ENCODE measurements around the gene MSI2.

The MSI2 gene

GRCh38 chr17:57462007-57462579 is 205.8 kb downstream of the MSI2 start:
- in situ Hi-C loops (cut with HindIII; ENCODE audit: low pct_unique_long_range_greater_than_20kb, low sequenced_read_pairs), result no loop called here
- no peak for TF ChIP-seq JUND (IDR thresholded peaks at IDR 0.05; ENCODE audit: low read depth)
- DNase-seq (ENCODE audit: low read depth in 1 of 2, low spot score in 1 of 2), result no peak

- no peak for DNase-seq (ENCODE audit: low read depth in 1 of 2, low spot score in 1 of 2)
- in situ Hi-C loops (cut with HindIII; ENCODE audit: low pct_unique_long_range_greater_than_20kb, low sequenced_read_pairs), result no loop called here
- no peak for TF ChIP-seq JUND (IDR thresholded peaks at IDR 0.05; ENCODE audit: low read depth)
Observed at GRCh38 chr17:57463103-57463885, 207.0 kb downstream of the MSI2 start.

GRCh38 chr17:57464191-57464864 is 208.0 kb downstream of the MSI2 start:
- in situ Hi-C loops (cut with HindIII; ENCODE audit: low pct_unique_long_range_greater_than_20kb, low sequenced_read_pairs), result no loop called here
- DNase-seq (ENCODE audit: low read depth in 1 of 2, low spot score in 1 of 2), result no peak
- no peak for TF ChIP-seq JUND (IDR thresholded peaks at IDR 0.05; ENCODE audit: low read depth)

GRCh38 chr17:57465610-57466009 is 209.3 kb downstream of the MSI2 start:
- in situ Hi-C loops (cut with HindIII; ENCODE audit: low pct_unique_long_range_greater_than_20kb, low sequenced_read_pairs), result no loop called here
- DNase-seq (ENCODE audit: low read depth in 1 of 2, low spot score in 1 of 2), result no peak
- no peak for TF ChIP-seq JUND (IDR thresholded peaks at IDR 0.05; ENCODE audit: low read depth)

- in situ Hi-C loops (cut with HindIII; ENCODE audit: low pct_unique_long_range_greater_than_20kb, low sequenced_read_pairs), result no loop called here
- no peak for DNase-seq (ENCODE audit: low read depth in 1 of 2, low spot score in 1 of 2)
- no peak for TF ChIP-seq JUND (IDR thresholded peaks at IDR 0.05; ENCODE audit: low read depth)
Observed at GRCh38 chr17:57466017-57466471, 209.7 kb downstream of the MSI2 start.

GRCh38 chr17:57466521-57466920 is 210.2 kb downstream of the MSI2 start:
- in situ Hi-C loops (cut with HindIII; ENCODE audit: low pct_unique_long_range_greater_than_20kb, low sequenced_read_pairs), result no loop called here
- no peak for TF ChIP-seq JUND (IDR thresholded peaks at IDR 0.05; ENCODE audit: low read depth)
- no peak for DNase-seq (ENCODE audit: low read depth in 1 of 2, low spot score in 1 of 2)

- in situ Hi-C loops (cut with HindIII; ENCODE audit: low pct_unique_long_range_greater_than_20kb, low sequenced_read_pairs), result no loop called here
- DNase-seq (ENCODE audit: low read depth in 1 of 2, low spot score in 1 of 2), result no peak
- no peak for TF ChIP-seq JUND (IDR thresholded peaks at IDR 0.05; ENCODE audit: low read depth)
Observed at GRCh38 chr17:57467226-57467625, 210.9 kb downstream of the MSI2 start.

GRCh38 chr17:57467801-57468200 is 211.5 kb downstream of the MSI2 start:
- no peak for TF ChIP-seq JUND (IDR thresholded peaks at IDR 0.05; ENCODE audit: low read depth)
- DNase-seq (ENCODE audit: low read depth in 1 of 2, low spot score in 1 of 2), result no peak
- in situ Hi-C loops (cut with HindIII; ENCODE audit: low pct_unique_long_range_greater_than_20kb, low sequenced_read_pairs), result no loop called here

- in situ Hi-C loops (cut with HindIII; ENCODE audit: low pct_unique_long_range_greater_than_20kb, low sequenced_read_pairs), result no loop called here
- TF ChIP-seq JUND (IDR thresholded peaks at IDR 0.05; ENCODE audit: low read depth), result no peak
- DNase-seq (ENCODE audit: low read depth in 1 of 2, low spot score in 1 of 2), result no peak
Observed at GRCh38 chr17:57468932-57469775, 212.8 kb downstream of the MSI2 start.

GRCh38 chr17:57470906-57471305 is 214.6 kb downstream of the MSI2 start:
- TF ChIP-seq JUND (IDR thresholded peaks at IDR 0.05; ENCODE audit: low read depth), result no peak

GRCh38 chr17:57471868-57472368 is 215.6 kb downstream of the MSI2 start:
- no peak for DNase-seq (ENCODE audit: low read depth in 1 of 2, low spot score in 1 of 2)
- TF ChIP-seq JUND (IDR thresholded peaks at IDR 0.05; ENCODE audit: low read depth), result no peak
- in situ Hi-C loops (cut with HindIII; ENCODE audit: low pct_unique_long_range_greater_than_20kb, low sequenced_read_pairs), result no loop called here

More at GRCh38 chr17:57470906-57471305, 214.6 kb downstream of the MSI2 start:
- DNase-seq (ENCODE audit: low read depth in 1 of 2, low spot score in 1 of 2), result no peak
- in situ Hi-C loops (cut with HindIII; ENCODE audit: low pct_unique_long_range_greater_than_20kb, low sequenced_read_pairs), result no loop called here

- DNase-seq (ENCODE audit: low read depth in 1 of 2, low spot score in 1 of 2), result no peak
- in situ Hi-C loops (cut with HindIII; ENCODE audit: low pct_unique_long_range_greater_than_20kb, low sequenced_read_pairs), result no loop called here
- no peak for TF ChIP-seq JUND (IDR thresholded peaks at IDR 0.05; ENCODE audit: low read depth)
Observed at GRCh38 chr17:57475796-57476195, 219.5 kb downstream of the MSI2 start.
